SU-DHL-6 (cell line): ENCODE data around the gene ATP8A1.
A peak's percentile ranks its signal among the peaks of the same experiment; 100 is the strongest.

Source experiments
- H2AFZ ChIP-seq: fragments of 200-600 bp; sonication (generic); 2 replicates; pipeline ENCODE4 v1.6.1; 2014; ENCODE audit warnings: low read depth, mild to moderate bottlenecking, moderate library complexity, mixed read lengths, antibody characterized with exemption, low read length; ENCODE audit not compliant: severe bottlenecking
- H3F3A ChIP-seq: fragments of 200-600 bp; shearing (Covaris generic); 2 replicates; pipeline ENCODE4 v1.6.0; 2016; ENCODE audit warnings: antibody characterized with exemption, mild to moderate bottlenecking; ENCODE audit not compliant: insufficient read depth
- H3K27ac ChIP-seq: fragments of 200-600 bp; sonication (generic); 2 replicates; pipeline ENCODE4 v1.5.1; 2016; ENCODE audit warnings: low read depth, mild to moderate bottlenecking, low read length, moderate library complexity, mixed read lengths
- H3K27me3 ChIP-seq: fragments of 200-600 bp; sonication (generic), shearing (Covaris generic); 2 replicates; pipeline ENCODE4 v1.6.0; 2014; ENCODE audit warnings: mild to moderate bottlenecking, low read length
- H3K36me3 ChIP-seq: fragments of 200-600 bp; sonication (generic); 2 replicates; pipeline ENCODE4 v1.6.1; 2014; ENCODE audit warnings: mild to moderate bottlenecking, low read length, mixed read lengths
- H3K4me2 ChIP-seq: fragments of 300-600, 200-600 bp; shearing (Covaris generic), sonication (generic); 2 replicates; pipeline ENCODE4 v1.6.0; 2014; ENCODE audit warnings: low read length, low read depth, mild to moderate bottlenecking; ENCODE audit not compliant: poor library complexity, severe bottlenecking
- H3K4me3 ChIP-seq: fragments of 200-600 bp; sonication (generic); 2 replicates; pipeline ENCODE4 v1.5.1; 2014; ENCODE audit warnings: antibody characterized with exemption, low read length, mild to moderate bottlenecking, mixed read lengths; ENCODE audit not compliant: insufficient read depth, poor library complexity, severe bottlenecking
- H3K79me2 ChIP-seq: fragments of 200-600 bp; sonication (generic); 2 replicates; pipeline ENCODE4 v1.6.1; 2014; ENCODE audit warnings: mild to moderate bottlenecking, low read length, moderate library complexity; ENCODE audit not compliant: insufficient read depth
- H3K9ac ChIP-seq: fragments of 200-600 bp; sonication (generic); 2 replicates; pipeline ENCODE4 v1.7.0; 2014; ENCODE audit warnings: mild to moderate bottlenecking, low read length
- H3K9me2 ChIP-seq: fragments of 200-600 bp; sonication (generic); replicated peaks from 2 replicates; pipeline ENCODE4 v1.6.1; 2014; ENCODE audit warnings: low read length; ENCODE audit not compliant: insufficient read depth
- H3K9me3 ChIP-seq: fragments of 200-600 bp; sonication (generic); 2 replicates; pipeline ENCODE4 v1.6.1; 2014; ENCODE audit warnings: low read length, mixed read lengths; ENCODE audit not compliant: insufficient read depth
- H4K20me1 ChIP-seq: fragments of 200-600 bp; sonication (generic); 2 replicates; pipeline ENCODE4 v1.6.1; 2014; ENCODE audit warnings: low read depth, mild to moderate bottlenecking, antibody characterized with exemption, low read length, moderate library complexity, mixed read lengths
- CTCF ChIP-seq: fragments of 200-600 bp; sonication (generic); IDR thresholded peaks from one replicate; pipeline ENCODE4 v1.5.1; 2017; ENCODE audit warnings: antibody characterized with exemption, mild to moderate bottlenecking, low read length, moderate library complexity; ENCODE audit not compliant: insufficient read depth, poor library complexity, severe bottlenecking
- EZH2phosphoT487 ChIP-seq: fragments of 200-600 bp; sonication (generic), shearing (Covaris generic); conservative IDR thresholded peaks from 2 replicates; pipeline ENCODE4 v1.6.1; 2018; ENCODE audit warnings: mild to moderate bottlenecking, antibody characterized with exemption, low read length, moderate library complexity, mixed read lengths

ATP8A1 gene

DNA sequence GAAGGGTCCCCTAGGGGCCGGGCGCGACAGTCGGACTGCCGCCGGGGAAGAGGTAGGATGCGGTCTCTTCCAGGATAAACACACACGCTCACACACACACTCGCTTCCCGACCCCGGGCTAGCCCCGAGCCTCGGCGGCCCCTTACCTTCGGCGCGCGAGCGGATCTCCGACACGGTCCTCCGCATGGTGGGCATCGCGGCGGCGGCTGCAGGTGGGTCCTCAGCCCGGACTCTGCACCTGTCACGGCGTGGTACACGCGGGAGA lies 294 bp downstream of the ATP8A1 start:
- Histone ChIP-seq H3K27ac (peak overlapping the region; percentile 62), H4K20me1 (no peaks in the 10 kb centered on the region), H3K9me3 (no peaks in the 10 kb centered on the region; the same call in 1 of the 2 replicates), H2AFZ (peak overlapping the region; percentile 65), H3K27me3 (no peaks in the 10 kb centered on the region), H3K79me2 (peaks cover 44% of the 10 kb centered on the region), H3K4me2 (peak overlapping the region; percentile 77), H3K36me3 (no peaks in the 10 kb centered on the region), H3K9me2 (no peaks in the 10 kb centered on the region), H3K9ac (peak overlapping the region; percentile 70), H3F3A (no peaks in the 10 kb centered on the region), H3K4me3 (peak overlapping the region; percentile 86)
- no peak for TF ChIP-seq CTCF
- no peak for TF ChIP-seq EZH2phosphoT487

DNA sequence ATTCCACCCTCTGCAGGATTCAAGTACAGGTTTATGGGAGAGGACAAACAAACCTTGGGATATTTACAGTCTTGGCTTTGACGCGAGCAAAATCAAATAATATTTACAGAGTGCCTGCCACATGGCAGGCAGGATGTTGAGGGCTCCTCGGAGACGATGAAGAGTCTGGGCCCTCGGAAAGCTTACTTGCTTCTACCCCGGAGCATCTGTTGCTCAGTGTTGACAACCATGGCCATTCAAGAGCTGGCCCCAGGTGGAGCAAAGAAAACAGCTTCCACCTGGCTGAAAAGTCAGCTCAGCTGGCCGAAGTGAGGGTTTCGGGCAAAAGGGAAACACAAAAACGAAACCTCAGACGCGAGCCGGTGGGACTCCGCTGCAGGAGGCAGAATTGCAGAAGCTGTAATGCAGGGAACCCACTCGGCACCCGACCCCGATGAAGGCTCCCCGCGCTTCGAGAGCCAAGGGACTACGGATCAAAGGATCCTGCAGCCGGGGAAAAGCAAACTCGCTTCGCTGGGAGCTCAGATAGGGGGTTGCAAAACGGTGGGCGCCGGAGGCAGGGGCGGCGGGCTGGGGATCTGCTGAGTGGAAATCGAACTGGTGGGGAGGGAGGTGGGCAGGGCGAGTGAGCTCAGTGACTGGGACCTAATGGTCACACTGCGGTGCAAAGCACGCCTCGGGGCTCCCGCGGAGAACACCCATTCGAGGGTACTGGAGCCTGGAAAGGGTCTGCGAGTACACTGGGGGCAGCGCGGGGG lies 805 bp downstream of the ATP8A1 start:
- H3K27me3 ChIP-seq, result no peaks in the 10 kb centered on the region
- no peaks in the 10 kb centered on the region for H3F3A ChIP-seq
- H2AFZ ChIP-seq, result peak overlapping the region; percentile 65
- no peaks in the 10 kb centered on the region for H3K9me2 ChIP-seq
- peaks cover 45% of the 10 kb centered on the region for H3K79me2 ChIP-seq
- H3K9ac ChIP-seq, result peak overlapping the region; percentile 70
- H3K36me3 ChIP-seq, result no peaks in the 10 kb centered on the region
- H3K9me3 ChIP-seq, result no peaks in the 10 kb centered on the region; the same call in 1 of the 2 replicates
- no peaks in the 10 kb centered on the region for H4K20me1 ChIP-seq
- H3K27ac ChIP-seq, result peak overlapping the region; percentile 62
- peak overlapping the region; percentile 77 for H3K4me2 ChIP-seq
- no peak for TF ChIP-seq CTCF
- no peak for TF ChIP-seq EZH2phosphoT487
- H3K4me3 ChIP-seq, result peak overlapping the region; percentile 86

- peak overlapping the region; percentile 77 for H3K4me2 ChIP-seq
- H4K20me1 ChIP-seq, result no peaks in the 10 kb centered on the region
- peak overlapping the region; percentile 62; the same call in 1 of the 2 replicates for H3K27ac ChIP-seq
- H3K9me3 ChIP-seq, result no peaks in the 10 kb centered on the region; the same call in 1 of the 2 replicates
- H3K4me3 ChIP-seq, result peak overlapping the region; percentile 86
- no peak overlapping the region for H2AFZ ChIP-seq
- H3K9me2 ChIP-seq, result no peaks in the 10 kb centered on the region
- no peaks in the 10 kb centered on the region for H3F3A ChIP-seq
- H3K27me3 ChIP-seq, result no peaks in the 10 kb centered on the region
- no peaks in the 10 kb centered on the region for H3K36me3 ChIP-seq
- peaks cover 45% of the 10 kb centered on the region for H3K79me2 ChIP-seq
- peak overlapping the region; percentile 70 for H3K9ac ChIP-seq
- no peak for TF ChIP-seq EZH2phosphoT487
These were observed 1.7 kb downstream of the ATP8A1 start for GRCh38 chr4:42655269-42655637.

- Histone ChIP-seq H3K79me2 (peaks cover 47% of the 10 kb centered on the region), H3K4me2 (peak overlapping the region; percentile 77)
These were observed 2.2 kb downstream of the ATP8A1 start for GRCh38 chr4:42654631-42655268.

More at GRCh38 chr4:42654631-42655268, 2.2 kb downstream of the ATP8A1 start:
- Histone ChIP-seq H3K27ac (no peak overlapping the region), H3K27me3 (no peaks in the 10 kb centered on the region), H2AFZ (no peak overlapping the region), H3K9ac (peak overlapping the region; percentile 70), H3K9me2 (no peaks in the 10 kb centered on the region), H3F3A (no peaks in the 10 kb centered on the region), H3K9me3 (no peaks in the 10 kb centered on the region; the same call in 1 of the 2 replicates), H4K20me1 (no peaks in the 10 kb centered on the region), H3K36me3 (no peaks in the 10 kb centered on the region), H3K4me3 (peak overlapping the region; percentile 86)
- TF ChIP-seq EZH2phosphoT487, result no peak
- TF ChIP-seq CTCF, result no peak
